A549 (cell line): ENCODE measurements around the gene PGS1.

Source experiments
- CTCF ChIP-seq: fragments of >200 bp; sonication (Bioruptor Twin); formaldehyde crosslinking; IDR thresholded peaks from 3 replicates; pipeline ENCODE4 v1.5.1; 2016
- E2F6 ChIP-seq: IDR thresholded peaks from 2 replicates; pipeline ENCODE4 v1.6.1; 2012; ENCODE audit warnings: low read depth, borderline replicate concordance
- EP300 ChIP-seq, 2 experiments: fragments of >200 bp; sonication (Bioruptor Twin); formaldehyde crosslinking; IDR thresholded peaks; 2 replicates in 1 of 2; 3 replicates in 1 of 2; pipeline ENCODE4 v1.6.1; 2016 to 2017
- MAFK ChIP-seq: fragments of 450-650 bp; IDR thresholded peaks from 2 replicates; pipeline ENCODE4 v1.6.1; 2014; ENCODE audit not compliant: partially characterized antibody
- MAX ChIP-seq: IDR thresholded peaks from 2 replicates; pipeline ENCODE4 v1.6.1; 2012
- NFE2L2 ChIP-seq: fragments of 150-350 bp; conservative IDR thresholded peaks from 2 replicates; pipeline ENCODE4 v1.6.1; 2014; ENCODE audit warnings: low read length
- POLR2A ChIP-seq: IDR thresholded peaks from 2 replicates; pipeline ENCODE4 v1.6.1; 2012; ENCODE audit warnings: mild to moderate bottlenecking, low read length
- POLR2AphosphoS2 ChIP-seq: conservative IDR thresholded peaks from 2 replicates; pipeline ENCODE4 v1.6.1; 2012; ENCODE audit warnings: low read length, improper control_type of control experiment, inconsistent platforms
- RAD21 ChIP-seq, 2 experiments: fragments of >200 bp in 1 of 2; sonication (Bioruptor Twin) in 1 of 2; formaldehyde crosslinking in 1 of 2; IDR thresholded peaks in 1 of 2; conservative IDR thresholded peaks in 1 of 2; 2 replicates in 1 of 2; 3 replicates in 1 of 2; pipeline ENCODE4 v1.6.1; 2012 to 2018; ENCODE audit warnings: inconsistent platforms in 1 of 2
- RCOR1 ChIP-seq: fragments of 150-350 bp; IDR thresholded peaks from 2 replicates; pipeline ENCODE4 v1.6.1; 2014; ENCODE audit warnings: antibody characterized with exemption, low read length, low read depth
- SMC3 ChIP-seq: fragments of >200 bp; sonication (Bioruptor Twin); formaldehyde crosslinking; IDR thresholded peaks from 3 replicates; pipeline ENCODE4 v1.6.1; 2018; ENCODE audit warnings: inconsistent platforms
- ZNF302 ChIP-seq: fragments of 250-450 bp; sonication (Bioruptor Pico); IDR thresholded peaks from 2 replicates; pipeline ENCODE4 v1.9.0; 2021; ENCODE audit warnings: inconsistent platforms, mild to moderate bottlenecking, moderate library complexity

- TF ChIP-seq MAX (no peak), E2F6 (no peak), NFE2L2 (no peak), POLR2A (no peak), CTCF (no peak), RCOR1 (no peak), EP300 (IDR thresholded peaks at IDR 0.05) (no peak), POLR2AphosphoS2 (no peak), SMC3 (no peak), MAFK (no peak), ZNF302 (CRISPR knock-in tag) (no peak), RAD21 (conservative IDR thresholded peaks at IDR 0.05 in 1 of 2, IDR thresholded peaks at IDR 0.05 in 1 of 2) (no peak)
Observed at GRCh38 chr17:78426293-78426879, 47.9 kb downstream of the PGS1 start.
